IMR-90 (cell line): Measurements from ENCODE around the gene RERE. TPM values are rescaled to one million over a fixed set of nuclear protein-coding genes. Genes with fewer than 3 reads are reported as not detected.

Experiments
- ATAC-seq: fragments of 200-7000 bp; cut with Tn5 transposase; 2 replicates; pipeline ENCODE4 v1.9.1; 2020; ENCODE audit warnings: low read depth, mild to moderate bottlenecking, moderate library complexity
- BruUV-seq: library from RNA; stranded (reverse); fragments of 400-500 nt; replicated peaks from 2 replicates; lab custom pipeline; 2021; lab: Mats Ljungman, UMichigan
- CTCF ChIA-PET: fragments of 300-600 bp; formaldehyde crosslinking; extraction: SDS; loops from one replicate; lab custom pipeline; 2021; ENCODE audit warnings: antibody characterized with exemption; lab: Yijun Ruan, JAX
- POLR2A ChIA-PET: fragments of 300-600 bp; sonication (Branson Sonifier 250); formaldehyde crosslinking; loops from one replicate; lab custom pipeline; 2022; ENCODE audit warnings: antibody characterized with exemption; ENCODE audit not compliant: unreplicated experiment; lab: Charles Lee
- DNase-seq: peaks from one replicate; pipeline ENCODE4 v3.0.0; 2013
- H2AFZ ChIP-seq: replicated peaks from 2 replicates; pipeline ENCODE3; 2013; ENCODE audit warnings: low read length, mild to moderate bottlenecking; ENCODE audit not compliant: poor library complexity
- H2AK5ac ChIP-seq: 2 replicates; pipeline ENCODE4 v1.6.1; 2013; ENCODE audit warnings: low read depth, low read length, inconsistent platforms
- H2AK9ac ChIP-seq: replicated peaks from 2 replicates; pipeline ENCODE3; 2013; ENCODE audit warnings: mild to moderate bottlenecking, low read depth, low read length, moderate library complexity; ENCODE audit not compliant: poor library complexity
- H2BK120ac ChIP-seq: 2 replicates; pipeline ENCODE4 v1.6.1; 2013; ENCODE audit warnings: low read depth, low read length, inconsistent platforms
- H2BK15ac ChIP-seq: 3 replicates; pipeline ENCODE4 v1.6.1; 2013; ENCODE audit warnings: low read depth, low read length, inconsistent platforms
- H2BK20ac ChIP-seq: 2 replicates; pipeline ENCODE4 v1.6.1; 2013; ENCODE audit warnings: low read depth, mild to moderate bottlenecking, inconsistent platforms, low read length, moderate library complexity
- H2BK5ac ChIP-seq: 2 replicates; pipeline ENCODE4 v1.6.1; 2013; ENCODE audit warnings: mild to moderate bottlenecking, low read depth, low read length, inconsistent platforms; ENCODE audit not compliant: poor library complexity, severe bottlenecking
- H3K14ac ChIP-seq: replicated peaks from 2 replicates; pipeline ENCODE4 v1.6.1; 2013; ENCODE audit warnings: low read depth, low read length, inconsistent platforms
- H3K18ac ChIP-seq: 2 replicates; pipeline ENCODE4 v1.6.1; 2013; ENCODE audit warnings: low read depth, low read length, control low read depth
- H3K23ac ChIP-seq: 2 replicates; pipeline ENCODE4 v1.6.1; 2013; ENCODE audit warnings: low read depth, low read length, inconsistent platforms
- H3K27ac ChIP-seq: 2 replicates; pipeline ENCODE4 v1.5.1; 2013; ENCODE audit warnings: mild to moderate bottlenecking, control low read depth, low read length; ENCODE audit not compliant: insufficient read depth
- H3K27me3 ChIP-seq: 2 replicates; pipeline ENCODE4 v1.6.1; 2013; ENCODE audit warnings: low read length; ENCODE audit not compliant: control insufficient read depth, insufficient read depth
- H3K36me3 ChIP-seq: 2 replicates; pipeline ENCODE4 v1.6.1; 2013; ENCODE audit warnings: low read length, mixed read lengths; ENCODE audit not compliant: control insufficient read depth, insufficient read depth
- H3K4ac ChIP-seq: 2 replicates; pipeline ENCODE4 v1.6.1; 2013; ENCODE audit warnings: low read depth, low read length, inconsistent platforms
- H3K4me1 ChIP-seq: 2 replicates; pipeline ENCODE4 v1.6.1; 2013; ENCODE audit warnings: low read length, mixed read lengths; ENCODE audit not compliant: control insufficient read depth, insufficient read depth
- H3K4me2 ChIP-seq: 2 replicates; pipeline ENCODE4 v1.6.1; 2013; ENCODE audit warnings: low read depth, mild to moderate bottlenecking, control low read depth, low read length, moderate library complexity
- H3K4me3 ChIP-seq: 2 replicates; pipeline ENCODE4 v1.5.1; 2013; ENCODE audit warnings: low read depth, mild to moderate bottlenecking, control low read depth, low read length, moderate library complexity; ENCODE audit not compliant: insufficient read depth
- H3K56ac ChIP-seq: 2 replicates; pipeline ENCODE4 v1.6.1; 2013; ENCODE audit warnings: low read length, inconsistent platforms; ENCODE audit not compliant: insufficient read depth; ENCODE audit errors: extremely low read depth
- H3K79me1 ChIP-seq, 2 experiments: 2 replicates each; pipeline ENCODE4 v1.6.1; 2013; ENCODE audit warnings: low read length in 2 of 2, inconsistent platforms in 1 of 2, low read depth in 1 of 2
- H3K9ac ChIP-seq: 2 replicates; pipeline ENCODE4 v1.6.1; 2013; ENCODE audit warnings: low read depth, low read length, control low read depth
- H3K9me1 ChIP-seq: 2 replicates; pipeline ENCODE4 v1.6.1; 2013; ENCODE audit warnings: low read length, inconsistent platforms; ENCODE audit not compliant: insufficient read depth
- H3K9me3 ChIP-seq: 2 replicates; pipeline ENCODE4 v1.6.1; 2013; ENCODE audit warnings: low read length; ENCODE audit not compliant: control insufficient read depth, insufficient read depth
- H4K20me1 ChIP-seq: 2 replicates; pipeline ENCODE4 v1.6.1; 2013; ENCODE audit warnings: low read length, inconsistent platforms; ENCODE audit not compliant: insufficient read depth
- H4K5ac ChIP-seq: 2 replicates; pipeline ENCODE4 v1.6.1; 2013; ENCODE audit warnings: mild to moderate bottlenecking, low read depth, low read length, control low read depth
- H4K8ac ChIP-seq, 2 experiments: 2 replicates each; pipeline ENCODE4 v1.6.1; 2013; ENCODE audit warnings: low read depth in 2 of 2, low read length in 2 of 2, control low read depth in 1 of 2, inconsistent platforms in 1 of 2
- H4K91ac ChIP-seq: 2 replicates; pipeline ENCODE4 v1.6.1; 2013; ENCODE audit warnings: low read depth, low read length, inconsistent platforms; ENCODE audit not compliant: insufficient read depth
- BHLHE40 ChIP-seq: fragments of 150-350 bp; IDR thresholded peaks from 2 replicates; pipeline ENCODE4 v1.6.1; 2016; ENCODE audit warnings: mild to moderate bottlenecking, low read depth, low read length
- CEBPB ChIP-seq: IDR thresholded peaks from 2 replicates; pipeline ENCODE4 v1.6.1; 2012; ENCODE audit warnings: low read depth, low read length, improper control_type of control experiment
- CHD1 ChIP-seq: IDR thresholded peaks from 2 replicates; pipeline ENCODE4 v1.6.1; 2012; ENCODE audit warnings: low read depth, low read length, improper control_type of control experiment
- CTCF ChIP-seq: conservative IDR thresholded peaks from 2 replicates; pipeline ENCODE4 v1.5.1; 2012; ENCODE audit warnings: mild to moderate bottlenecking, low read depth, low read length, improper control_type of control experiment
- FOS ChIP-seq: fragments of 150-350 bp; IDR thresholded peaks from 2 replicates; pipeline ENCODE4 v1.6.1; 2016; ENCODE audit warnings: low read depth, low read length
- MAFK ChIP-seq: IDR thresholded peaks from 2 replicates; pipeline ENCODE4 v1.6.1; 2012; ENCODE audit warnings: low read depth, low read length, improper control_type of control experiment
- MAZ ChIP-seq: IDR thresholded peaks from 2 replicates; pipeline ENCODE4 v1.6.1; 2012; ENCODE audit warnings: low read depth, mild to moderate bottlenecking, low read length, improper control_type of control experiment, moderate library complexity, borderline replicate concordance
- MXI1 ChIP-seq: IDR thresholded peaks from 2 replicates; pipeline ENCODE4 v1.6.1; 2012; ENCODE audit warnings: low read depth, mild to moderate bottlenecking, low read length, moderate library complexity, borderline replicate concordance
- POLR2A ChIP-seq: IDR thresholded peaks from 2 replicates; pipeline ENCODE4 v1.6.1; 2012; ENCODE audit warnings: mild to moderate bottlenecking, low read depth, low read length
- RAD21 ChIP-seq: IDR thresholded peaks from 2 replicates; pipeline ENCODE4 v1.6.1; 2012; ENCODE audit warnings: low read length, improper control_type of control experiment
- RCOR1 ChIP-seq: IDR thresholded peaks from 2 replicates; pipeline ENCODE4 v1.6.1; 2012; ENCODE audit warnings: mild to moderate bottlenecking, low read length, improper control_type of control experiment; ENCODE audit not compliant: insufficient replicate concordance
- RFX5 ChIP-seq: IDR thresholded peaks from 2 replicates; pipeline ENCODE4 v1.8.0; 2012; ENCODE audit warnings: low read depth, mild to moderate bottlenecking, low read length, moderate library complexity
- SMC3 ChIP-seq: fragments of 150-350 bp; IDR thresholded peaks from 2 replicates; pipeline ENCODE4 v1.6.1; 2016; ENCODE audit warnings: low read depth, mild to moderate bottlenecking, antibody characterized with exemption, low read length, moderate library complexity
- WGBS, 2 experiments: methylation state at CpG; one replicate each; pipeline versions ENCODE4 v1.1.5 to v1.1.7; 2013; ENCODE audit warnings: missing lambda C conversion rate in 2 of 2; ENCODE audit not compliant: insufficient read length in 1 of 2; ENCODE audit errors: extremely low coverage in 2 of 2; 5-methylcytosine and 5-hydroxymethylcytosine counted together
- dilution Hi-C: fragments of 300-500 bp; cut with HindIII; formaldehyde crosslinking; loops from one replicate; pipeline ENCODE4 v1.14.3; 2018; ENCODE audit warnings: low sequenced_read_pairs; ENCODE audit not compliant: unreplicated experiment
- in situ Hi-C: fragments of 300-500 bp; cut with MboI; formaldehyde crosslinking; loops from 3 replicates; pipeline ENCODE4 v1.14.3; 2019; ENCODE audit warnings: low sequenced_read_pairs, inconsistent platforms, mixed read lengths
- intact Hi-C: fragments of 100-400 bp; cut with micrococcal nuclease; formaldehyde crosslinking; loops from 2 replicates; pipeline ENCODE4 v1.10.0; 2022
- polyA plus RNA-seq, 3 experiments: library from polyadenylated mRNA; depleted of rRNA; stranded (reverse); fragments of >200 nt; gene quantifications; 2 replicates each; pipeline ENCODE4 v1.2.3, GENCODE V29; 2012; ENCODE audit warnings: low replicate concordance in 1 of 3
- total RNA-seq: library from RNA; depleted of rRNA; stranded (reverse); fragments of >200 nt; gene quantifications from 2 replicates; pipeline ENCODE4 v1.2.3, GENCODE V29; 2012
- TF ChIP-seq, protein P1 (sequence below): fragments of 150-350 bp; IDR thresholded peaks from 2 replicates; pipeline ENCODE4 v1.6.1; 2017; ENCODE audit warnings: mild to moderate bottlenecking, antibody characterized with exemption, low read length, low read depth

RERE gene
- total and polyA plus RNA-seq, 2 of the 4 experiments (the other 2 are of a cell fraction): 11.5 to 25.1 TPM

GRCh38 chr1:8589571-8589970 lies 227.9 kb downstream of the RERE start:
- Histone ChIP-seq H2AFZ (no peak overlapping the region), H4K8ac (no peak overlapping the region), H4K5ac (no peak overlapping the region), H2AK9ac (no peak overlapping the region), H3K9me1 (peaks cover 3% of the 10 kb centered on the region), H3K9ac (no peak overlapping the region), H3K36me3 (no peaks in the 10 kb centered on the region), H4K20me1 (peaks cover 37% of the 10 kb centered on the region), H3K4ac (no peak overlapping the region), H3K4me3 (no peak overlapping the region), H3K14ac (no peak overlapping the region), H3K56ac (no peak overlapping the region), H3K79me1 (peaks cover 49 to 79% of the 10 kb centered on the region in 2 experiments), H3K18ac (no peak overlapping the region), H2BK15ac (no peak overlapping the region), H4K91ac (no peak overlapping the region), H2AK5ac (no peak overlapping the region), H3K4me1 (0 out of 2 replicates have a peak, but pooled peaks cover 2% of the 10 kb centered on the region), H3K27me3 (no peaks in the 10 kb centered on the region), H2BK20ac (no peak overlapping the region), H3K9me3 (no peaks in the 10 kb centered on the region), H3K23ac (no peak overlapping the region), H3K27ac (no peak overlapping the region), H2BK5ac (no peak overlapping the region), H2BK120ac (no peak overlapping the region), H3K4me2 (no peak overlapping the region)
- in situ Hi-C loops: no loop called here
- DNase-seq: no peak
- intact Hi-C loops: no loop called here
- WGBS, 2 experiments: no CpG with 5 or more reads among the region's 4 CpGs
- CTCF ChIA-PET: interaction anchor here (0.6 to 1.2 kb wide), 2 partner anchors 9 to 246 kb away, joined by 4 to 5 read pairs; no protein-coding TSS in a partner anchor
- TF ChIP-seq RFX5 (no peak), CTCF (no peak), SMC3 (no peak), POLR2A (no peak), CEBPB (no peak), MAFK (no peak), RAD21 (no peak), MAZ (no peak), BHLHE40 (no peak), CHD1 (no peak), MXI1 (no peak), FOS (no peak), RCOR1 (no peak)
- TF ChIP-seq, protein P1, sequence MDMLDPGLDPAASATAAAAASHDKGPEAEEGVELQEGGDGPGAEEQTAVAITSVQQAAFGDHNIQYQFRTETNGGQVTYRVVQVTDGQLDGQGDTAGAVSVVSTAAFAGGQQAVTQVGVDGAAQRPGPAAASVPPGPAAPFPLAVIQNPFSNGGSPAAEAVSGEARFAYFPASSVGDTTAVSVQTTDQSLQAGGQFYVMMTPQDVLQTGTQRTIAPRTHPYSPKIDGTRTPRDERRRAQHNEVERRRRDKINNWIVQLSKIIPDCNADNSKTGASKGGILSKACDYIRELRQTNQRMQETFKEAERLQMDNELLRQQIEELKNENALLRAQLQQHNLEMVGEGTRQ: no peak
- ATAC-seq: no peak
- dilution Hi-C loops: no loop called here
- no TSS peak for BruUV-seq
- POLR2A ChIA-PET: no interaction called here
